Psoas muscle (tissue), 8 donors: Measurements from ENCODE around the gene CCDC154. TPM values are rescaled to one million over a fixed set of nuclear protein-coding genes. Genes with fewer than 3 reads are reported as not detected.
"Not testable (repeated sequence)": the region's sequence is repeated elsewhere in the genome, so short reads cannot be mapped to it uniquely, and the experiment has no call there.

Experiments
- ATAC-seq, 4 donors: fragments of 200-7000 bp; cut with Tn5 transposase; one replicate each; pipeline ENCODE4 v1.9.1; 2020; ENCODE audit warnings: moderate library complexity in 3 of 4, mild to moderate bottlenecking in 2 of 4
- DNase-seq, 2 donors: peaks; one replicate each; pipeline ENCODE4 v3.0.0-alpha.2; 2020
- H3K27ac ChIP-seq: fragments of 200-600 bp; one replicate; pipeline ENCODE4 v1.8.0; 2022
- H3K27me3 ChIP-seq, 3 donors: fragments of 200-600 bp in 1 of 3; one replicate each; pipeline versions ENCODE4 v1.6.1 to v1.8.0; 2013 to 2022; ENCODE audit warnings: low read length in 2 of 3, mild to moderate bottlenecking in 2 of 3, moderate library complexity in 1 of 3; ENCODE audit not compliant: insufficient read depth in 3 of 3
- H3K36me3 ChIP-seq, 2 donors: fragments of 200-600 bp in 1 of 2; one replicate each; pipeline versions ENCODE4 v1.6.1 to v1.8.0; 2013 to 2022; ENCODE audit warnings: low read depth in 1 of 2, mild to moderate bottlenecking in 1 of 2, moderate library complexity in 1 of 2; ENCODE audit not compliant: insufficient read depth in 1 of 2
- H3K4me1 ChIP-seq: fragments of 200-600 bp; one replicate; pipeline ENCODE4 v1.8.0; 2022
- H3K4me3 ChIP-seq: fragments of 200-600 bp; one replicate; pipeline ENCODE4 v1.8.0; 2022; ENCODE audit warnings: mild to moderate bottlenecking
- H3K9me3 ChIP-seq: fragments of 200-600 bp; one replicate; pipeline ENCODE4 v1.8.0; 2022
- WGBS, 3 donors: extraction: QIAGEN DNeasy Blood & Tissue Kit; methylation state at CpG; one replicate each; pipeline versions ENCODE4 v1.1.6 to v1.1.7; 2013; 5-methylcytosine and 5-hydroxymethylcytosine counted together
- intact Hi-C, 2 donors: fragments of 100-400 bp; cut with DNase I; formaldehyde crosslinking; loops; one replicate each; pipeline versions ENCODE4 v1.11.0 to v1.14.2; 2022
- polyA plus RNA-seq, 3 donors: library from polyadenylated mRNA; stranded (reverse); fragments of 200-250 nt; gene quantifications; one replicate each; pipeline ENCODE4 v1.2.3, GENCODE V29; 2013
- total RNA-seq, 4 donors: library from RNA; stranded (reverse); fragmentation: NEBNext Ultra II Directional in 2 of 4; extraction: Animal tissue kit (Norgen Biotek cat#: 25700) in 2 of 4; gene quantifications; one replicate each; pipeline versions ENCODE4 v1.2.1 to v1.2.4, GENCODE V29; 2021 to 2023
- TF ChIP-seq, protein P1 (sequence below): fragments of 200-600 bp; IDR thresholded peaks from one replicate; pipeline ENCODE4 v1.8.0; 2022; ENCODE audit warnings: antibody characterized with exemption
- donor health status: healthy with polysubstance abuse.
- donor health status: DM: no; HTN: no; CAD: no; lungs with moderate emphysema.
- donor health status: Bipolar disorder and iron deficiency.
- donor health status: healthy.
- donor health status: DM: yes; HTN: yes; CAD: no.
- donor health status: DM: no; HTN: no; CAD: no.
- donor health status: DM: no; HTN: no; CAD: no.
- donor health status: DM: yes; HTN: yes; CAD: no.

Gene CCDC154
- total and polyA plus RNA-seq, 7 donors: 0.21 to 1.5 (median 0.40) TPM; not detected in 1

- DNase-seq (no peak), ATAC-seq (no peak)
- TF ChIP-seq, protein P1, sequence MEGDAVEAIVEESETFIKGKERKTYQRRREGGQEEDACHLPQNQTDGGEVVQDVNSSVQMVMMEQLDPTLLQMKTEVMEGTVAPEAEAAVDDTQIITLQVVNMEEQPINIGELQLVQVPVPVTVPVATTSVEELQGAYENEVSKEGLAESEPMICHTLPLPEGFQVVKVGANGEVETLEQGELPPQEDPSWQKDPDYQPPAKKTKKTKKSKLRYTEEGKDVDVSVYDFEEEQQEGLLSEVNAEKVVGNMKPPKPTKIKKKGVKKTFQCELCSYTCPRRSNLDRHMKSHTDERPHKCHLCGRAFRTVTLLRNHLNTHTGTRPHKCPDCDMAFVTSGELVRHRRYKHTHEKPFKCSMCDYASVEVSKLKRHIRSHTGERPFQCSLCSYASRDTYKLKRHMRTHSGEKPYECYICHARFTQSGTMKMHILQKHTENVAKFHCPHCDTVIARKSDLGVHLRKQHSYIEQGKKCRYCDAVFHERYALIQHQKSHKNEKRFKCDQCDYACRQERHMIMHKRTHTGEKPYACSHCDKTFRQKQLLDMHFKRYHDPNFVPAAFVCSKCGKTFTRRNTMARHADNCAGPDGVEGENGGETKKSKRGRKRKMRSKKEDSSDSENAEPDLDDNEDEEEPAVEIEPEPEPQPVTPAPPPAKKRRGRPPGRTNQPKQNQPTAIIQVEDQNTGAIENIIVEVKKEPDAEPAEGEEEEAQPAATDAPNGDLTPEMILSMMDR: no peak
- peaks cover 21% of the 10 kb centered on the region for H3K4me1 ChIP-seq
- H3K27ac ChIP-seq: no peak overlapping the region
- WGBS, 3 donors: 68 to 75% (median 73%) methylated on average over 14 of the region's 14 CpGs
- H3K27me3 ChIP-seq: no peaks in the 10 kb centered on the region
- intact Hi-C loops: loop anchor here in 1 of 2 donors (10.0 kb wide), 1 partner anchor 46 kb away; the partner anchor contains the start of gene UQCC4
- no peak overlapping the region for H3K4me3 ChIP-seq
- H3K9me3 ChIP-seq: no peaks in the 10 kb centered on the region
- no peaks in the 10 kb centered on the region for H3K36me3 ChIP-seq
Measured at GRCh38 chr16:1470481-1471251, 26.3 kb upstream of the CCDC154 start.

GRCh38 chr16:1469693-1470201 is 25.4 kb upstream of the CCDC154 start:
- no peak overlapping the region for H3K27ac ChIP-seq
- 62 to 75% (median 65%) methylated on average over 20 of the region's 20 CpGs for WGBS, 3 donors
- H3K27me3 ChIP-seq: no peaks in the 10 kb centered on the region
- TF ChIP-seq, protein P1: no peak
- no peaks in the 10 kb centered on the region for H3K9me3 ChIP-seq
- intact Hi-C loops: loop anchor here in 1 of 2 donors (10.0 kb wide), 1 partner anchor 45 kb away; the partner anchor contains the start of gene UQCC4
- H3K36me3 ChIP-seq: peaks cover 0 to under 1% of the 10 kb centered on the region in 2 donors
- DNase-seq (no peak), ATAC-seq (no peak)
- H3K4me3 ChIP-seq: no peak overlapping the region
- peaks cover 21% of the 10 kb centered on the region for H3K4me1 ChIP-seq

DNA sequence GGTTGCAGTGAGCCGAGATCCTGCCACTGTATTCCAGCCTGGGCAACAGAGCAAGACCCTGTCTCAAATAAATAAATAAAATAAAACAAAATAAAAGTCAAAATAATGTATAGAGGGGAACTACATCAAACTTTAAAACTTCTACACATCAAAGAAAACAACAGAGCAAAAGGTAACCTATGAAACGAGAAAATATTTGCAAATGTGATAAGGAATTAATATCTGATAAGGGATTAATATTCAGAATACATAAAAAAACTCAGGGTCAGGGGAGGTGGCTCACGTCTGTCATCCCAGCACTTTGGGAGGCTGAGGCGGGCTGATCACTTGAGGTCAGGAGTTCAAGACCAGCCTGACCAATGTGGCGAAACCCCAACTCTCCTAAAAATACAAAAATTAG is 24.8 kb upstream of the CCDC154 start:
- H3K9me3 ChIP-seq, H3K27me3 ChIP-seq, ATAC-seq, intact Hi-C loops, H3K27ac ChIP-seq, H3K4me3 ChIP-seq, H3K36me3 ChIP-seq, DNase-seq: not testable (repeated sequence)
- H3K4me1 ChIP-seq: peaks cover 21% of the 10 kb centered on the region
- 79 to 96% (median 80%) methylated on average over 5 of the region's 5 CpGs for WGBS, 3 donors

GRCh38 chr16:1468426-1468810 is 24.1 kb upstream of the CCDC154 start:
- no peak for DNase-seq
- WGBS, 3 donors: 76 to 77% (median 77%) methylated on average over 22 of the region's 22 CpGs

More at GRCh38 chr16:1468426-1468810, 24.1 kb upstream of the CCDC154 start:
- no peak overlapping the region for H3K27ac ChIP-seq
- ATAC-seq: no peak
- TF ChIP-seq, protein P1: no peak
- intact Hi-C loops: no loop called here
- H3K4me1 ChIP-seq: peaks cover 13% of the 10 kb centered on the region
- no peak overlapping the region for H3K4me3 ChIP-seq
- H3K27me3 ChIP-seq: no peaks in the 10 kb centered on the region
- H3K9me3 ChIP-seq: no peaks in the 10 kb centered on the region
- H3K36me3 ChIP-seq: peaks cover 0 to 9% of the 10 kb centered on the region in 2 donors
